ENCODE data around the gene SNX9.

GRCh38 chr6:157853902-157854502, 31.0 kb downstream of the SNX9 start:
- no peak for TF ChIP-seq CTCF (tag by site-specific recombination; IDR thresholded peaks at IDR 0.05)
- TF ChIP-seq ZNF843 (tag by site-specific recombination; IDR thresholded peaks at IDR 0.05) = no peak
- TF ChIP-seq ZNF830 (tag by site-specific recombination; IDR thresholded peaks at IDR 0.05; ENCODE audit: low read depth) = no peak
- TF ChIP-seq ZNF280D (tag by site-specific recombination; IDR thresholded peaks at IDR 0.05) = no peak
- no peak for TF ChIP-seq YY1 (tag by site-specific recombination; IDR thresholded peaks at IDR 0.05)
- TF ChIP-seq, protein P1, sequence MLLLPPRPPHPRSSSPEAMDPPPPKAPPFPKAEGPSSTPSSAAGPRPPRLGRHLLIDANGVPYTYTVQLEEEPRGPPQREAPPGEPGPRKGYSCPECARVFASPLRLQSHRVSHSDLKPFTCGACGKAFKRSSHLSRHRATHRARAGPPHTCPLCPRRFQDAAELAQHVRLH (tag by site-specific recombination; IDR thresholded peaks at IDR 0.05) = no peak
- TF ChIP-seq, protein P2, sequence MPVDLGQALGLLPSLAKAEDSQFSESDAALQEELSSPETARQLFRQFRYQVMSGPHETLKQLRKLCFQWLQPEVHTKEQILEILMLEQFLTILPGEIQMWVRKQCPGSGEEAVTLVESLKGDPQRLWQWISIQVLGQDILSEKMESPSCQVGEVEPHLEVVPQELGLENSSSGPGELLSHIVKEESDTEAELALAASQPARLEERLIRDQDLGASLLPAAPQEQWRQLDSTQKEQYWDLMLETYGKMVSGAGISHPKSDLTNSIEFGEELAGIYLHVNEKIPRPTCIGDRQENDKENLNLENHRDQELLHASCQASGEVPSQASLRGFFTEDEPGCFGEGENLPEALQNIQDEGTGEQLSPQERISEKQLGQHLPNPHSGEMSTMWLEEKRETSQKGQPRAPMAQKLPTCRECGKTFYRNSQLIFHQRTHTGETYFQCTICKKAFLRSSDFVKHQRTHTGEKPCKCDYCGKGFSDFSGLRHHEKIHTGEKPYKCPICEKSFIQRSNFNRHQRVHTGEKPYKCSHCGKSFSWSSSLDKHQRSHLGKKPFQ (tag by site-specific recombination; IDR thresholded peaks at IDR 0.05) = no peak
- TF ChIP-seq HOXA7 (CRISPR knock-in tag; IDR thresholded peaks at IDR 0.05; ENCODE audit: borderline replicate concordance) = no peak
- no peak for TF ChIP-seq ZNF24 (tag by site-specific recombination; IDR thresholded peaks at IDR 0.05)
- no peak for TF ChIP-seq TCF7L2 (IDR thresholded peaks at IDR 0.05; ENCODE audit: borderline replicate concordance, low read depth, low read length)
- TF ChIP-seq, protein P3, sequence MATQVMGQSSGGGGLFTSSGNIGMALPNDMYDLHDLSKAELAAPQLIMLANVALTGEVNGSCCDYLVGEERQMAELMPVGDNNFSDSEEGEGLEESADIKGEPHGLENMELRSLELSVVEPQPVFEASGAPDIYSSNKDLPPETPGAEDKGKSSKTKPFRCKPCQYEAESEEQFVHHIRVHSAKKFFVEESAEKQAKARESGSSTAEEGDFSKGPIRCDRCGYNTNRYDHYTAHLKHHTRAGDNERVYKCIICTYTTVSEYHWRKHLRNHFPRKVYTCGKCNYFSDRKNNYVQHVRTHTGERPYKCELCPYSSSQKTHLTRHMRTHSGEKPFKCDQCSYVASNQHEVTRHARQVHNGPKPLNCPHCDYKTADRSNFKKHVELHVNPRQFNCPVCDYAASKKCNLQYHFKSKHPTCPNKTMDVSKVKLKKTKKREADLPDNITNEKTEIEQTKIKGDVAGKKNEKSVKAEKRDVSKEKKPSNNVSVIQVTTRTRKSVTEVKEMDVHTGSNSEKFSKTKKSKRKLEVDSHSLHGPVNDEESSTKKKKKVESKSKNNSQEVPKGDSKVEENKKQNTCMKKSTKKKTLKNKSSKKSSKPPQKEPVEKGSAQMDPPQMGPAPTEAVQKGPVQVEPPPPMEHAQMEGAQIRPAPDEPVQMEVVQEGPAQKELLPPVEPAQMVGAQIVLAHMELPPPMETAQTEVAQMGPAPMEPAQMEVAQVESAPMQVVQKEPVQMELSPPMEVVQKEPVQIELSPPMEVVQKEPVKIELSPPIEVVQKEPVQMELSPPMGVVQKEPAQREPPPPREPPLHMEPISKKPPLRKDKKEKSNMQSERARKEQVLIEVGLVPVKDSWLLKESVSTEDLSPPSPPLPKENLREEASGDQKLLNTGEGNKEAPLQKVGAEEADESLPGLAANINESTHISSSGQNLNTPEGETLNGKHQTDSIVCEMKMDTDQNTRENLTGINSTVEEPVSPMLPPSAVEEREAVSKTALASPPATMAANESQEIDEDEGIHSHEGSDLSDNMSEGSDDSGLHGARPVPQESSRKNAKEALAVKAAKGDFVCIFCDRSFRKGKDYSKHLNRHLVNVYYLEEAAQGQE (tag by site-specific recombination; IDR thresholded peaks at IDR 0.05) = no peak
- TF ChIP-seq ZNF664 (tag by site-specific recombination; IDR thresholded peaks at IDR 0.05) = no peak
- TF ChIP-seq ZBTB10 (tag by site-specific recombination; IDR thresholded peaks at IDR 0.05) = no peak

All from HEK293 (cell line).